ENCODE measurements around the gene LBH.
A peak's percentile ranks its signal among the peaks of the same experiment; 100 is the strongest.

The LBH gene

GRCh38 chr2:30278419-30278818 is 47.1 kb downstream of the LBH start:
- no peak for DNase-seq

- DNase-seq, result no peak
Measured at GRCh38 chr2:30280596-30281434, 49.5 kb downstream of the LBH start.

GRCh38 chr2:30282081-30282480 is 50.7 kb downstream of the LBH start:
- no peak for DNase-seq

- no peak for DNase-seq
Measured at GRCh38 chr2:30282721-30283120, 51.4 kb downstream of the LBH start.

- DNase-seq, result no peak
Measured at GRCh38 chr2:30283931-30284565, 52.7 kb downstream of the LBH start.

GRCh38 chr2:30285758-30286157 is 54.4 kb downstream of the LBH start:
- DNase-seq, result no peak

GRCh38 chr2:30287190-30287840 is 56.0 kb downstream of the LBH start:
- DNase-seq, result no peak

- DNase-seq, result no peak
Measured at GRCh38 chr2:30287857-30288513, 56.7 kb downstream of the LBH start.

- no peak for DNase-seq
Measured at GRCh38 chr2:30288561-30288960, 57.2 kb downstream of the LBH start.

- no peak for DNase-seq
Measured at GRCh38 chr2:30293303-30293921, 62.1 kb downstream of the LBH start.

- DNase-seq, result no peak
Measured at GRCh38 chr2:30294133-30294532, 62.8 kb downstream of the LBH start.

- DNase-seq, result no peak
Measured at GRCh38 chr2:30296496-30296895, 65.2 kb downstream of the LBH start.

GRCh38 chr2:30298302-30298701 is 67.0 kb downstream of the LBH start:
- DNase-seq, result no peak

- no peak for DNase-seq
Measured at GRCh38 chr2:30300122-30300455, 68.8 kb downstream of the LBH start.

GRCh38 chr2:30300456-30301221 is 69.3 kb downstream of the LBH start:
- DNase-seq, result no peak

- DNase-seq, result no peak
Measured at GRCh38 chr2:30301551-30301950, 70.2 kb downstream of the LBH start.

- no peak for DNase-seq
Measured at GRCh38 chr2:30302566-30302965, 71.2 kb downstream of the LBH start.

GRCh38 chr2:30303095-30303494 is 71.8 kb downstream of the LBH start:
- no peak for DNase-seq

- DNase-seq, result no peak
Measured at GRCh38 chr2:30305235-30305634, 73.9 kb downstream of the LBH start.

GRCh38 chr2:30306522-30306921 is 75.2 kb downstream of the LBH start:
- DNase-seq, result peak; percentile 14 to 32

- DNase-seq, result no peak
Measured at GRCh38 chr2:30308280-30308679, 76.9 kb downstream of the LBH start.

All from activated CD4-positive, alpha-beta T cell treated with anti-CD3 and anti-CD28 coated beads, Interleukin-2, amount 50 U/mL, for 48 hours (primary cell).